IPS DF 19.7 (cell line): ENCODE data around the gene HMGA1.

Experiments used
- DNase-seq: peaks from one replicate; pipeline ENCODE4 v3.0.0-alpha.2; 2013; ENCODE audit warnings: low read depth, low spot score

HMGA1 gene, protein sequence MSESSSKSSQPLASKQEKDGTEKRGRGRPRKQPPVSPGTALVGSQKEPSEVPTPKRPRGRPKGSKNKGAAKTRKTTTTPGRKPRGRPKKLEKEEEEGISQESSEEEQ

DNA sequence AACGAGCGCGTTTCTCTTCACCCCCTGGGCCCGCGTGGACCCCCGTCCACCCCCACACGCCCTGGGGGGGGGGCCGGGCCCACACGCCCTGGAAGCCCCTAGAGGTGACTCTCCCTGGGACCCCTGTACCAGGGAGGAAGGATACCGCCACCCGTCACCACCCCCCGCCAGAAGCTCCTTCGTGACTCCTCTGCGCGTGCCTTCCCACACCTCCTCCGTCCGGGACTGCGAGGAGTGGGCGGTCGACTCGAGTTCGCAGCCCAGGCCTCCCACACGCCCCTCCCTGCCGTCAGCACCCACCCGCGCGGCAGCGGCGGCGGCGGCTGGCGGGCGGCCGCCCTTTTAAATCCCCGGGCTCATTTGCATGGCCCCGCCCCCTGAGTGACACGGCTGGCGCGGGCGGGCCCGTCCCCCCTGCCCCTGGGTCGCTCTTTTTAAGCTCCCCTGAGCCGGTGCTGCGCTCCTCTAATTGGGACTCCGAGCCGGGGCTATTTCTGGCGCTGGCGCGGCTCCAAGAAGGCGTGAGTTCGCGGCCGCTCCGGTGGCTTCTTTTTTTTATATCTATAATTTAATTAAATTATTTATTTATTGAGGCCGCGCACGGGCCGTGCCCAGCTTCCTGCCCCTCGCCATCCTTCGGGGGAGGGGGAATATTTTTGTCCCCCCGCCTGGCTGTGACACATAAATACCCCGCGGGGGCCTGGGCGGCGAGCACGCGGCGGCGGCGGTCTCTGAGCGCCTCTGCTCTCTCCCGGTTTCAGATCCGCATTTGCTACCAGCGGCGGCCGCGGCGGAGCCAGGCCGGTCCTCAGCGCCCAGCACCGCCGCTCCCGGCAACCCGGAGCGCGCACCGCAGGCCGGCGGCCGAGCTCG, at the start of gene HMGA1:
HMGA1 (plus strand) TSS at position 431 of the 873 bp plus-strand sequence. CDS start 3,908 bp downstream, outside the sequence.
- no peak for DNase-seq

DNA sequence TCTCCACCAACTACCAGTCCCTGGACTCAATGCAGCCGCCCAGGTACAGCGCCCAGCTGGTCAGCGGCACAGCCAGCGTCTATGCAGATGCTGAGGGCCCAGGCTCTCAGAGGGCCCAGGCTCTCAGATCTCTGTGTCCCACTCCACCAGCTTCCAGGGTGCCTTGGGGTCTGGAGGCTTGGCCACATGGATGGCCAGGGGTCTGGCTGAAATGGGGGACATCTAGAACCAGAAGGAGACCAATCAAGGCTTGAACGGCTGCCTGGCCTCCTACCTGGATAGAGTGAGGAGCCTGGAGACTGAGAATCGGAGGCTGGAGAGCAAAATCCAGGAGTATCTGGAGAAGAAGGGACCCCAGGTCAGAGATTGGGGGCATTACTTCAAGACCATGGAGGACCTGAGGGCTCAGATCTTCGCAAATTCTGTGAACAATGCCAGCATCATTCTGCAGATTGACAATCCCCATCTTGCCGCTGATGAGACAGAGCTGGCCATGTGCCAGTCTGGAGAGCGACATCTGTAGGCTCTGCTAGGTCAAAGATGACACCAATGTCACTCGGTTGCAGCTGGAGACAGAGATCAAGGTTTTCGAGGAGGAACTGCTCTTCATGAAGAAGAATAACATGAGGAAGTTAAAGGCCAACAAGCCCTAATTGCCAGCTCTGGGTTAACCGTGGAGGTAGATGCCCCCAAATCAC, 46.7 kb upstream of the HMGA1 start:
- no peak for DNase-seq

DNA sequence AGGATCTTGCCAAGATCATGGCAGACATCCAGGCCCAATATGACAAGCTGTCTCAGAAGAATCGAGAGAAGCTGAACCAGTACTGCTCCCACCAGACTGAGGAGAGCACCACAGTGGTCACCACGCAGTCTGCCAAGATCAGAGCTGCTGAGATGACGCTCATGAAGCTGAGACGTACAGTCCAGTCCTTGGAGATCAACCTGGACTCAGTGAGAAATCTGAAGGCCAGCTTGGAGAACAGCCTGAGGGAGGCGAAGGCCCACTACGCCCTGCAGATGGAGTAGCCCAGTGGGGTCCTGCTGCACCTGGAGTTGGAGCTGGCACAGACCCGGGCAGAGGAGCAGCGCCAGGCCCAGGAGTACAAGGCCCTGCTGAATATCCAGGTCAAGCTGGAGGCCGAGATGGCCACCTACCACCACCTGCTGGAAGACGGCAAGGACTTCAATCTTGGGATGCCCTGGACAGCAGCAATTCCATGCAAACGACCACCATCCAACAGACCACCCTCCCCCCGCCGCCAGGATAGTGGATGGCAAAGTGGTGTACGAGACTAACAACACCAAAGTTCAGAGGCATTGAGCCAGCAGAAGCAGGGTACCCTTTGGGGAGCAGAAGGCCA, 46.1 kb upstream of the HMGA1 start:
- no peak for DNase-seq

DNA sequence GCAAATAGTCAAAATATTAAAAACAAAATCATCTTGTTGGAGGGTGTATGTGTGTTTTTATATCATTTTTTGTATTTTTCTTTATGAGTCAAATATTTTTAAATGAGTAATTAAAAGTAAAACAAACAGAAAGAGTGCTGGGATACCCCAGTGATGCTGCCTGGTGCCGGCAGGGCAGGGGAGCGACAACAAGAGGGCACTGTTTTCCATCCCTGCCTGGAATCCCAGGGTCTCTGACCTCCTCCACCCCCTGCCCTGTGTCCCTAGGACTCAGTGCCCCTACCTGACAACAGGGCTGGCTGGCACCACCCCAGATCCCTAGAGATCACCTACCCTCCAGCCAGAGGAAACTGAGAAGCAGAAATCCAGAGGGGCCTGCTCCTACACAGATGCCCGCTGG, 41.9 kb upstream of the HMGA1 start:
- DNase-seq: no peak

DNA sequence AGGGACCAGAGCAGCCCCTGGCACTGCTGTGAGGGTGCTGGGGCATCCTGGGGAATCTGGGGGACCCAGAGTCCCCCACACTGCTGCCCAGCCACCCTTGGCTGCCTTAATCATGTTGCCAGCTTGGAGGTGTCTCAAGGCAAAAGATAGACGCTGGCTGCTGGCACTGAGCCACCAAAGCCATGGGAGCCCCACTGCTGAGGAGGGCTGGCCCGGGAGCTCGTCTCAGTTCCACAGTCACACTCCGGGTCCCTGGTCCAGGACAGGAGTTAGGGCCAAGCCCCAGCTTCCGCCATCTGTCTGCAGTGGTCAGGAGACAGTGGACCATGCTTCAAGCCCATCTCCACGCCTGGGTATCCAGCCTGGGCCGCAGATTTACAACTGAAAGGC, 41.0 kb upstream of the HMGA1 start:
- DNase-seq: no peak

DNA sequence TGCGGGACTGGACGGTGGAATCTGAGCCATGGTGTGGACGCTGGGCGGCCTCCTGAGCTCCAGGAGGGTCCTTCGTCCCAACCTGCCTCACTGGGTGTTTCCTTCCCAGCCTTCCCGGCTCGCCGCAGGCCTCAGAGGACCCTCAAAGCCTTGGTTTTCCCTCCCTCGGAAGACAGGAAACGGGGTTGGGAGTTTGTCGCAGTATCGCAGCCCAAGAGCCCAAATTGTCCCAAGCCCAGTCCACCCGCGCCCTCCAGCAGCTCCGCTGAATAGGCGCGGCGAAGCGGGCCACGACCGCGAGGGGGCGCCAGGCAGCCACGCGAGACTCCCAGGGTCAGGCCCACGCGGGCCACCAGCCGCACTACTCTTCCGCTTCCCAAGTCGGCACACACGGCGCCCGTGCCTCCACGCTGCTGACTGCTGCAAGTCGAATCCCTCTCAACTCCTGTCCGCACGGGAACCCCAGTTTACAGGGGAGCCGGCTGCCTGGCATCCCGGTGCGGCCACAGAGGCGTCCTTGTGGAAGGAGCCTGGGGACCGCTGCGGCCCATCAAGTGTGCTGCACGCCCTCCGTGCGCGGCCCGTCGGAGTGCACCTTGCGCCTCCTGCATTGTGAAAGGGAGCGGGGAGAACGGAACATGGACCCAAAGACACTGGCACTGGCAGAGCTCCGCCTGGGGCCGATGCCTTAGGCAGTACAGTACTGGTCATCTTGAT, 40.4 kb upstream of the HMGA1 start:
- DNase-seq: no peak

DNA sequence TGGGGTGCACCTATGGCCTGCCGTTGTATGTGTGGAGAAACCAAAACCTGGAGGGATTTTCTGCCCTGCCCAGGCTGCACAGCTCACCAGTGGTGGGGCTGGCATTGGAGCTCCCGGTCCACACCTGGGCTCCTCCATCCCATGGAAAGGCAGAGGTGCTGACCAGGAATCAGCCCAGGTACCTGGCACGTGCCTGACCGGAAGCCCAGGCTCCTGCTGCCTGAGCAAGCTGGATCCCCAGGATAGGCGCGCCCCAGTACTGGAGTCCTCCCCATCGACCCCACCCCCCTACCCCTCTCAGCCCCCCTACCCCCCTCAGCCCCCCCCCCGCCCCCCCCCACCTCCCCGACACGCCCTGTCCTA, 39.9 kb upstream of the HMGA1 start:
- no peak for DNase-seq

DNA sequence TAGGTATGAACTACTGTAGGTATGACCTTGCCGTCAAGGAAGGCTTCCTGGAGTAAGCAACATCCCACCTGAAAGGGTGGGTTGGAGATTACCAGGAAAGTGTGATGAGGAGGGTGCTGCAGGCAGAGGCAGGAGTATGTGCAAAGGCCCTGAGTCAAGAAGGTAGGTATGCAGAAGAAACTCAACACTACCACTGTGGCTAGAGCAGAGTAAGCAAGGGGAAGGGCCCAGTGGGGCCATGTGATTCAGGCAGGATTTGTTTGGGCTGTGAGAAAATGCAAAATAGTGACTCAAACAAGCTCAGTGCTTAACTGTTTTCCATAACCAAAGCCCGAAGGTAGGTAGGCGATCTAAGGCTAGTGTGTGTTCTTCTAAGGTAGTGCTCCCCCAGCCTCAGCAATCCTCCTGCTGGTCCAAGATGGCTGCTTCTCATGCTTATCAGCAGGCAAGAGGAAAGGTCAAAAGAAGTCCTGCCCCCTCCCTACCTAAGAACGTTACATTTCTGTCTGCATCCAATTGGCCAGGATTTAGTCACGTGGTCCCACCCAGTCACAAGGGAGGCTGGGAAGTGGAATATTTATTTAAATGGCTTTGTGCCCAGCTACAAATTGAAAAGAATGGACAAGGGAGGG, 36.2 kb upstream of the HMGA1 start:
- peak; percentile 86 for DNase-seq

DNA sequence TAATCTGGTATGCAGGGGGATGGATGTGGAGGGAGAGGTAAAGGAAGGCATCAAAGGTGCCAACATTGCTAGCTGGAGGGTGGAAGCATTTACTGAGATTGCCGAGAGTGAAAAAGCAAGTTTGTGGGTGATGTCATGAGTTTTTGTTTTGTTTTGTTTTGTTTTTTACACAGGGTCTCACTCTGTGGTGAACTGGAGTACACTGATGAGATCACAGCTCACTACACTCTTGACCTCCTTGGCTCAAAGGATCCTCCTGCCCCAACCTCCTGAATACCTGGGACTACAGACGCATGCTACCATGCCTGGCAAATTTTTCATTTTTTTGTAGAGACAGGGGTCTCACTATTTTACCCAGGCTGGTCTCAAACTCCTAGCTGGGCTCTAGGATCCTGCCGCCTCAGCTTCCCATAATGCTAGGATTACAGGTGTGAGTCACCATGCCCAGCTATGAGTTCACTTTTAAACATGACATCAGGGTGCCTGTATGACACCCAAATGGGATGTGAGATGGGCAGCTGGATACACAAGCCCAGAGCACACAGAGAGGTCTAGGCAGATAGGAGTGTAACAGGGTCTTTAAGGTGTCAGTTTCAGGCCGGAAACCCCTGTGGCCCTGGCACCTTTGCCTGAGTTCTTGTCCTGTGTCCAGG, 35.1 kb upstream of the HMGA1 start:
- DNase-seq: no peak

DNA sequence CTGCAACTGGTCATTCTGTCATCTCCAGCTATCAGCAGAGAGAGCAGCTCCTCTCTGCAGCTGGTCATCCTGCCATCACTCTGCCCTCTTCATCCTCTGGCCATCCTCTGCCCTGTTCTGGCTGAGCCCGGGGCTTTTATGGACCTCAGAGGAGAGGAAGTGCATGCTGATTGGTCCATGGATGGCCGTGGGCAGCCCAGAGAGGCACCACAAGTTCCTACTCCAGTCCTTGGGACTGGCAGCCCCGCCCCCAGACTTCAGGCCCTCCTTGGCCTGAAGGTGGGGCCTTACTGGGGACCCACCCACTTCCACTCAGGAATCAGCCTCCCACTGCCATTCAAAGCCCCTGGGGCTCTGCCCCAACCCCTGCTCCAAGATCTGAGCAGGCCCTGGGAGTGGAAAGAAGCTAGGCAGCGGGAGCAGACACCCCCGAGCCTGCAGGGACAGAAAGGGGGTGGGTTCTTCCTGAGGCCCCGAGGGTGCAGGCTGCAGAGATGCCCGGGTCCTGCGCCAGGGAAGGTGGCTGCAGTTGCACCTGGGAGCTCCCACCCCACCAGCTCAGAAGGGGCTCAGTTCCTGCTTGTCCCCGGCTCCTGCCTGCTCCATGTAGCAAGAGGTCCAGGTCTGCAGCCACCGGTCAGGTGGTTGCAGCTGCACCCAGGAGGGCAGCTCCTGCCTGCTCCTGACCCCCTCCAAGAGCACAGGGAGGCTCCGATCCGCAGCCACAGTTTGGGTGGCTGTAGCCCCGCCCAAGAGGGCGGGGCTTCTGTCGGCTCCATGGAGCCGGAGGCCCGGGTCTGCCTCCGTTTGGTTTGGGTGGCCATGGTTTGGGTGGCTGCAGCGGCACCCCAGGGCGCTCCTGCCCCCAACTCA, 34.1 kb upstream of the HMGA1 start:
- no peak for DNase-seq

DNA sequence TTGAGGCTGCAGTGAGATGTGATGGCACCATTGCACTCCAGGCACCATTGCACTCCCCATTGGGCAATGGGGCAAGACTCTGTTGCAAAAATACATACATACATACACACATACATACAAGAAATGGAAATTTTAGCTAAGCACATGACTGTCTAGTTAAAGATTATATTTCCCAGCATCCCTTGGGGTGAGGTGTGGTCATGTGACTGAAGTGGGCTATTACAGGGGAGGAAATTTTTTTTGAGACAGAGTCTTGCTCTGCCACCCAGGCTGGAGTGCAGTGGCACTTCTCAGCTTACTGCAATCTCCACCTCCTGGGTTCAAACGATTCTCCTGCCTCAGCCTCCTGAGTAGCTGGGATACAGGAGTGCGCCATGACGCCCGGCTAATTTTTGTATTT, 32.0 kb upstream of the HMGA1 start:
- DNase-seq: no peak

DNA sequence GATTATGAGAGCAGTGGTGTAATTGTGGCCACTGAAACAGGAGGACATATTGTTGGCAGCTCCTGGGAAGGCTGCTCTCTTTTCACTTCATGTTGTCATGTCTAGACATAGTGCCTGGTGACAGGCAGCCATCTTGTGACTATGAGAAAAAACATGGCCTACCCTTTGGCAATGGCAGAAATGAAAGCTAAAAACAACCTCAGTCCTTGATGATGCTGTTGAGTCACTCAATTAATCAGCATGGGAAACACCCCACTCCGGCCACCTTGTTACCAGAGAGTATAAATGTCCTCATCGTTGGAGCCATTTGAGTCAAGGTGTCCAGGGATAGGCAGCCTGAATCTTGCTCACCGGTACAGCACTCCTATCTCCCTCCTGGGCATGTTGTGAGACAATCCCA, 31.2 kb upstream of the HMGA1 start:
- no peak for DNase-seq

DNA sequence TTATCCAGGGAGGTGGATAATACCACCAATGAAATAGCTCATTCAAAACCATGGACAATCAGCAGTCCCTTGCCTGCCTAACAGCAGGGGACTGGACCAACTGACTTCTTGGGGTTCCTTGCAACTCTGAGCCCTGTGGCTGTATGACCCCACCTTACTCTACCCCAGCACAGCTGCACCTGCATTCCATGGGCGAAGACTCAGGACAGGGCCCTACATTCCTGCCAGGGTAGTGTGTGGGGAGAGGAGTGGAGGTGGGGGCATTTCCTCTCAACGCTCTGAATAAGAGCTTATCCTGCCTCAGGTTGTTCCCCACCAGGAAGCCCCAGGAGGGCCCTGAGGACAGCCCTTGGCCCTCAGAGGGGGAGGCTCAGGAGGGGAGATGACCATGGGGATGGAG, 30.8 kb upstream of the HMGA1 start:
- no peak for DNase-seq

DNA sequence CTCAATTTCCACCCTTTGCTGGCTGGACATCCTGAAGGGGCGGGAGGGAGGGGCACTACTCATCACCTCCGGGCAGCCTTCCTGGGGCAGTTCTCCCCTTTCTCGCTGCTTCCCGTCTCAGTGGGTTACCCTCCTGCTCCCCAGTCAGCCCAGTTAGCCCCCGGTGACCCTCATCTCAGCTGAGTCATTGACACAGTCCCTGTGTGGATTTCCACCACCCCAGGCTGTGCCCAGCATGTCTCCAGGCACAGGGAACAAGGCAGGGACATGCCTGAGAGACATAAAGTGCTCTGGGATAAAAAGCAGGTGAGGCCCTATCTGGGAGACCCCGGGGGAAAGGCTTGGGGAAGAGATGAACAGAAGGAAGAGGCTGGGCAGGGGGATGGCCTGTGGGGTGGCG, 29.9 kb upstream of the HMGA1 start:
- DNase-seq: no peak

DNA sequence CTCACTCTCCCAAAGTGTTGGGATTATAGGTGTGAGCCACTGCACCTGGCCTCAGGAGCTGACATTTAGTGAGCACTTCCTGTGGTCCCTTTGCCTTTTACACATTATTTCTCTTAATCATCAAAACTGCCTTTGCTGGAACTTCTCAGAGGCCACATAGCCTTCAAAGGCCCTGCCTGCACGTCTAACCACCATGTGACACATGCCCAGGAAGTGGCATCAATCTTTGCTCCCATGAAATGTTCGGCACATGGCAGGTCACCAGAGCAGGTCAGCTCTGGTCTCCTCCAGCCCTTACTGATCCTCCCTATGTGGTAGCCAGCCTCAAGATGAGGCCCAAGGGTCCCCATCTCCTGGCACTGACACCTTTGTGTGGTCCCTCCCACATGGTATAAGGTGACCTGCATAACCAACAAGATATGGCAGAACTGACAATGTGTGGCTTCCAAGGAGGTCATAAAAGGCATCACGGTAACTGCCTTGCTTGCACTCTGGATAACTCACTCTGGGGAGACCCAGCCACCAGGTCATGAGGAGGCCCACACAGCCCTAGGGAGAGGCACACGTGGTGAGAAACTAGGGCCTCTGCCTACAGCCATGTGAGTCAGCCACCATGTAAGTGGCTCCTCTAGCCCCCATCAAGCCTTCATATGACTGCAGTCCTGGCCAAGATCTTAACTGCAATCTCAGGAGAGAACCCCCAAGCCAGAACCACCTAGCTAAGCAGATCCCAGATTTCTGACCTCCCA, 28.8 kb upstream of the HMGA1 start:
- no peak for DNase-seq

DNA sequence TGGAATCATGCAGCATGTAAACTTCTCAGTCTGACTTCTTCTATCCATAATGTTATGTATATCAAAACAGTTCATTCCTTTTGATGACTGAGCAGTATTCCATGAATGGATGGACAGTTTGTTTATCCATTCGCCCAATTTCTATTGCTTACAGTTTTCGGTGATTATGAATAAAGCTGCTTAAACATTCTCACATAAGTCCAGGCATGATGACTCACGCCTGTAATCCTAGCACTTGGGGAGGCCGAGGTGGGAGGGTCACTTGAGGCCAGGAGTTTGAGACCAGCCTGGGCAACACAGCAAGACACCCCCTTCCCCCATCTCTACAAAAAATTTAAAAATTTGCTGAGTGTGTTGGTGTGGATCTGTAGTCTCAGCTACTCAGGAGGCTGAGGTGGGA, 22.9 kb upstream of the HMGA1 start:
- no peak for DNase-seq

DNA sequence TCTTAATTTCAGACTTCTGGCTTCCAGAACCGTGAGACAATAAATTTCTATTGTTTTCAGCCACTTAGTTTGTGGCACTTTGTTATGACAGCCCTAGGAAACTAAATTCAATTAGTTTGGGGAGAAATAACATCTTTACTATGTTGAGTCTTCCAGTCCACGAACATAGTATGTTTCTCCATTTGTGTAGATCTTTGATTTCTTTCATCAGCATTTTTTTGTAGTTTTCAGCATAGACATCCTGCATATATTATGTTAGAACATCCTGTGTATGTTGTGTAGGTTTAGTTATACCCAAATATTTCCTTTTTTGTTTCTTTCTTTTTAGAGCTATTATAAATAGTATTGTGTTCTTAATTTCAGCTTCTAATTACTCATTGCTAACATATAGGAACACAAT, 18.0 kb upstream of the HMGA1 start:
- no peak for DNase-seq

DNA sequence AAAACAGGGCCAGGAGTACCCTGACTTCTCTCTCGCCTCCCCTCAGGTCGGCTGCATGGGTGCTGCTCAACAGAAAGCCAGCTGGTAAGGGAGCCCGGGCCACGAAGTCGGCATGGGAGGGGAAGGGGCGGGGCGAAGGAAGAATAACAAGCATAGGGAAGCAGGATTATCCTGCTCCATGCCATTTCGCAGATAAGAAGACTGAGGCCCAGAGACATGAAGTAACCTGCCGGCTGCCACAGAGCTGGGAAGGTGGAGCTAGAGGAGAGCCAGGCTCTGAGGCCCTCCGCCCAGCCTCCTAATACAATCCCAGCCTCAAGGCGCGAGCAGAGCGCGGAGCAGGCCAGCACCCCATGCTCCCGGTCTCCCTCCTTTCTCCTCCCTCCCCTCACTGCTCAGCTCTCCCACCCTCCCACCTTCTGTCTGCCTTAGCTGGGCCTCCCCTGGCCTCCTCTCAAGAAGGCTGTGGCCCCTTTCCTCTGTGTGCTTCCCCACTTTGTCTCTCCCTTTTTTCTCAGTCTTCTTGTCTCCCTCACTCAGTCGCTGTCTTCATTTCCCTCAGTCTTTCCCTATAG, 13.2 kb upstream of the HMGA1 start:
- DNase-seq: no peak
